Stimulated activated CD8-positive, alpha-beta memory T cell treated with anti-CD3 and anti-CD28 coated beads, Interleukin-4, amount 100 ng/mL, for 4 hours (primary cell): Measurements from ENCODE around the gene ACADS.
"Not testable (repeated sequence)": the region's sequence is repeated elsewhere in the genome, so short reads cannot be mapped to it uniquely, and the experiment has no call there.

Experiments
- DNase-seq, 2 donors: peaks; one replicate each; pipeline ENCODE4 v3.0.0-alpha.2; 2020; ENCODE audit warnings: low read depth in 2 of 2, low spot score in 1 of 2

The ACADS gene

DNA sequence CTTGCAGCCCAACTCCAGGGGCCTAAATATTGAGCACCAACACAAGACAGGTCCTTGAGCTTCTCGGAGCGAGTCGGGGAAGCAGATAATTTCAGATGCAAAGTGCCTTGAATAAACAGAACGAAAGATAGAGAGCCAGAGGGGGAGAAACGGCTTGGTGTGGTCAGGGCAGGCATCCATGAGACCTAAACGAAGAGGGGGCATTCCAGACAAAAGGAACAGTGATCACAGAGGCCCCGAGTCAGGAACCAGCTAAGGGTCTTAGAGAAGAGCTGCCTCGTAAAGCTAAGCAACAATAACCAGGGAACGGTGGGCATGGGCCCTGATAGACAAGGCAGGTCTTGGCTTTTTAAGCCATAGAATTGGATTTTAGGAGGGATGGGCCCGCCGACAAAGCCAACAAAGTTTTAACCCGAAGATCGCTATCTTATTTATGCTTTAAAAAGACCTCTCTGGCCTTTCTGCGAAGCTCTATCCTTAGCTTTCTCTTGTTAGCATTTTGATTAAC lies 421 bp upstream of the ACADS start:
- no peak for DNase-seq

DNA sequence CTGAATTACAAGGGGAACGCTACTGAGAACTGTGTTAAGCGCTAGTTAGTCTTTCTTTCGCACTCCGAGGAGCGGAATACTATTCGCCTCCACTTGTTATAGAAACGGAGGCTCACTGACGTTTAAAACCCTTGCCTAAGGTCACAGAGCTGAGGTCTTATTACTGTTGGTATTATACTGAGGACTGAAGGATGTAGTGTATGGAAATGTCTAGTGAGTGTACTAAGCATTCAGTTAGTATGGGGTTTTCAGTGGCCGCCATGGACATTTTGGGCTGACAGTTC lies 826 bp downstream of the ACADS start:
- no peak for DNase-seq

DNA sequence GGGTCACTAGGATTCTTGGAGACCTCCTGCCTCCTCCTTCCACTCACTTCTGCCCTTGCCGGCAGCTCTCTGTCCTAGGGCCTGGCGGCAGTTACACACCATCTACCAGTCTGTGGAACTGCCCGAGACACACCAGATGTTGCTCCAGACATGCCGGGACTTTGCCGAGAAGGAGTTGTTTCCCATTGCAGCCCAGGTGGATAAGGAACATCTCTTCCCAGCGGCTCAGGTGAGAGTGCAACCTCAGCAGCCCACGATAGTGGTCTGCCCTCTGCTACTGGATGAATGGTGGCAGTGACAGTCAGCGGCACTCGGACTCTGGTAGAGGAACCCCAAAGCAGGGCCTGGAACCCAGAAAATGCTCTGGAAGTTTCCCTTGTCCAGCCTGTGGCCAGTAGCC lies 1.3 kb downstream of the ACADS start:
- no peak for DNase-seq

GRCh38 chr12:120732198-120732597 lies 6.6 kb downstream of the ACADS start:
- DNase-seq, result not testable (repeated sequence)

- no peak for DNase-seq
Measured at GRCh38 chr12:120733574-120733973, 7.9 kb downstream of the ACADS start.

GRCh38 chr12:120734210-120734609 lies 8.6 kb downstream of the ACADS start:
- no peak for DNase-seq

GRCh38 chr12:120735181-120735580 lies 9.6 kb downstream of the ACADS start:
- no peak for DNase-seq

DNA sequence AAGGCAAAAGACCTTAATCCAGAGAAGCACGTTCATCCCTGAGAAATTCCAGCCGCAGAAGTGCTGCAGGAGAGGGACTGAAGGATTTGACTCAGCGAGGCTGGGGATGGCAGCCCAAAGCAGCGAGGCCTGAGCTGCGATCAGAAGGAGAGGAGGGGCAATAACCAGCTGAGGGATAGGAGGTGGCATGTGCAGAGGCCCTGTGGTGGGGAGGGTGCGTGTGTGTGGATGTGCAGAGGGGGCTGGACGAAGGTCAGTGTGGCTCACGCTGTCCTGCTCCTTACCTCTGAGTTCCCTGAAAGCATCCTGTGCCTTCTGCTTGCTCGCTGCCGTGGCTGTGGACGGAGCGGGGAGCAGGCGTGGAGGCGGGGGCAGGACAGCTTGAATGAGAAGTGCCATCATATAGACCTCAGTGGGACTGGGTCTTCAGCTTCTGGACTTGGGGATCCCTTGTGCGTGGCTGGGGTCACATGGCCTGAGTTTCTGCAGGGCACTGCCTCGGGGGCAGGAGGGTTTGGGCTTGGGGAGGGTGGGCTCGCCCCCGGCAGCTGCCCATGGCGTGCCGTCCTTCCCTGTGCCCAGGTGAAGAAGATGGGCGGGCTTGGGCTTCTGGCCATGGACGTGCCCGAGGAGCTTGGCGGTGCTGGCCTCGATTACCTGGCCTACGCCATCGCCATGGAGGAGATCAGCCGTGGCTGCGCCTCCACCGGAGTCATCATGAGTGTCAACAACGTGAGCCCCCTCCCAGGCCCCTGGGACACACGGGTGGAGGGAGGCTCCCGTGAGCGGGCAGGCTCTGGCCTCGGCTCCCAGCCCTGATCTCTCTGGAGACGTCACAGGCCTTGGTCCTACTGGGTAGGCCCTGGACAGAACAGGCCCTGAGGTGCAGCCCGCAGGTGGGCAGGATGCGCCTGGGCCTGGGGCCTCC lies 11.0 kb downstream of the ACADS start:
- DNase-seq, result no peak

GRCh38 chr12:120737557-120738251 lies 12.1 kb downstream of the ACADS start:
- DNase-seq, result no peak

DNA sequence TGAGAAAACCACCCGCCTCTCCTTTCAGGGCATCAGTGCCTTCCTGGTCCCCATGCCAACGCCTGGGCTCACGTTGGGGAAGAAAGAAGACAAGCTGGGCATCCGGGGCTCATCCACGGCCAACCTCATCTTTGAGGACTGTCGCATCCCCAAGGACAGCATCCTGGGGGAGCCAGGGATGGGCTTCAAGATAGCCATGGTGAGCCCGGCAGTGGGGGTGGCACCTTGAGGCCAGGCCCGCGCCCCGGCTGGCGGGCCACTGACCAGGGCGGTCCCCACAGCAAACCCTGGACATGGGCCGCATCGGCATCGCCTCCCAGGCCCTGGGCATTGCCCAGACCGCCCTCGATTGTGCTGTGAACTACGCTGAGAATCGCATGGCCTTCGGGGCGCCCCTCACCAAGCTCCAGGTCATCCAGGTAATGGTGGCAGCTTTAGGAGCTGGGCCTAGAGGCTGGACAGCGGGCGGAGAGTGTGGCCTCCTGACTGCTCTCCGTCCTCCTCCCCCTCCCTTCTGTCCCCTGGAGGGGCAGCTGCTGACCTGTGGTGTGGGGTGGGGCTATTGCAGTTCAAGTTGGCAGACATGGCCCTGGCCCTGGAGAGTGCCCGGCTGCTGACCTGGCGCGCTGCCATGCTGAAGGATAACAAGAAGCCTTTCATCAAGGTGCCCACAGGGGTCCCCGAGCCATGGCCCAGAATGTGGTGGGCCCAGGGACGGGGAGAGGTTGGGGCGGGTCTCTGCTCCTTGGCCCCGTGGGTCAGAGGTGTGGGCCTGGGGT lies 12.8 kb downstream of the ACADS start:
- no peak for DNase-seq

DNA sequence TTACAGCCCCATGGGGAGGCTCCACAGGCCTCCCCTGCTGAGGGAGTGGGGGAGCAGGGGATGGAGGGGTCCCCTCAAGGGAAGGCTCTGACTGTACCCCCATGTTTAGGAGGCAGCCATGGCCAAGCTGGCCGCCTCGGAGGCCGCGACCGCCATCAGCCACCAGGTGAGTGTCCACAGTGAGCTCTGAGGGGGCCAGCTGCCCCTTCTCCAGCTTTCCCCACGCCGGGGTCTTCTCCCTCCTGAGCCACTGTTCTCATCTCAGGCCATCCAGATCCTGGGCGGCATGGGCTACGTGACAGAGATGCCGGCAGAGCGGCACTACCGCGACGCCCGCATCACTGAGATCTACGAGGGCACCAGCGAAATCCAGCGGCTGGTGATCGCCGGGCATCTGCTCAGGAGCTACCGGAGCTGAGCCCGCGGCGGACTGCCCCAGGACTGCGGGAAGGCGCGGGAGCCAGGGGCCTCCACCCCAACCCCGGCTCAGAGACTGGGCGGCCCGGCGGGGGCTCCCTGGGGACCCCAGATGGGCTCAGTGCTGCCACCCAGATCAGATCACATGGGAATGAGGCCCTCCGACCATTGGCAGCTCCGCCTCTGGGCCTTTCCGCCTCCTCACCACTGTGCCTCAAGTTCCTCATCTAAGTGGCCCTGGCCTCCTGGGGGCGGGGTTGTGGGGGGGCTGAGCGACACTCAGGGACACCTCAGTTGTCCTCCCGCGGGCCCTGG lies 13.6 kb downstream of the ACADS start:
- no peak for DNase-seq

- DNase-seq, result no peak
Measured at GRCh38 chr12:120739821-120740613, 14.4 kb downstream of the ACADS start.

DNA sequence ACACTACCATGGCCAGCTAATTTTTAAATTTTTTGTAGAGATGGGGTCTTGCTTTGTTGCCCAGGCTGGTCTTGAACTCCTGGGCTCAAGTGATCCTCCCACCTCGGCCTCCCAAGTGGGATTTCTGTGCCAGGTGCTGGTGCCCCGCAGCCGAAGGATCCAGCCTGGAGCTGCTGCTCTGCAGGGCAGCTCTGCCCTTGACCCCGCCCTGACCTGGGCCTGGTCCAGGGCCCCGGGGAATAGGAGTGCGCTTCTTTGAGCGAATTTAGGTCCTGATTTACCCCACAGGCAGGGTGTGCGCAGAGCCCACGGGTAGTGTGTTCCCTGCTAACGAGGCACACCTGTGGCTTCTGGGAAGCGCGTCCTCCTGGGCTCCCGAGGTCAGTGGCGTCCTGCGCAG lies 15.2 kb downstream of the ACADS start:
- DNase-seq, result no peak

DNA sequence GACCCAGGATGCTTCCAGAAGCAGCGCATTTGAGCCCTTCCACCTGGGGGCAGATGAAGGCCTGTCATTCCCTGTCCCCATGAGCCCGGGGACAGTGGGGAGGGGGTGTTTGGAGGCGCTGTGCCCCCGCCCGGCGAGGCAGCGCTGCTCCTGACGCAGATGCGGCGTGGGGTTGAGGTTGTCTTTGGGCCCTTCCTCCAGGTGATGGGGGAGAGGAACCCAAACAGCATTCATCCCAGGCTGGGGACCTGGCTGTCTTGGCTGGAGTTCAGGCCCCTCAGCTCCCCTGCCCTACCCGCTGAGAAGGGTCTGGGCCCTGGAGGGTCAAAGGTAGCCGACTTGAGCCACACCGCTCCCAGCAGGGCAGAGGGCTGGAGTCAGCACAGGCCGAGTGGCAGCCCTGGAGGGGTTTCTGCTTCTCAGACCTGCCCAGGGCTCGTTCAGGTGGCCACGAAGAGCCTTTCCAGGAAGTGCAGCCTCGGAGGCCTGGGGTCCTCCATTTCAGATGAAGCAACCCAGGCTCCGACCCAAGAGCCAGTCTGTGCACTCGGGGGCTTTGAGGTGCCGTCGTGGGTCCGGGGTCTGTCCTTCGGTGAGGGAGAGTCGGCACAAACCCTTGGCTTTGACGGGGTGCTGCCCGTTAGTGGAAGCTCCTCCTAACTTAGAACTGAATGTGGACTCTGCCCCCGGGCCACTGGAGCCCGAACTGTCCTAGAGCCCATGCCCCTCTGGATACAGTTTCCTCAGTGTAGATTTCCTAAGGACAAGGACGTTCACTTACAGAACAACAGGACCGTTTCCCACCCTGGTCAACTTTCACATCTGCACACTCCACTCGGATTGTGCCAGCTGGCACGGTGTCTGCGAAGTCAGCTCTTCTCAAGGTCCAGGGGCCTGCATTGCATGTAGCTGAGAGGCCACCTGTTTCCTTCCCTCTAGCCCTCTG lies 16.1 kb downstream of the ACADS start:
- DNase-seq, result no peak

GRCh38 chr12:120744922-120745493 lies 19.4 kb downstream of the ACADS start:
- no peak for DNase-seq

DNA sequence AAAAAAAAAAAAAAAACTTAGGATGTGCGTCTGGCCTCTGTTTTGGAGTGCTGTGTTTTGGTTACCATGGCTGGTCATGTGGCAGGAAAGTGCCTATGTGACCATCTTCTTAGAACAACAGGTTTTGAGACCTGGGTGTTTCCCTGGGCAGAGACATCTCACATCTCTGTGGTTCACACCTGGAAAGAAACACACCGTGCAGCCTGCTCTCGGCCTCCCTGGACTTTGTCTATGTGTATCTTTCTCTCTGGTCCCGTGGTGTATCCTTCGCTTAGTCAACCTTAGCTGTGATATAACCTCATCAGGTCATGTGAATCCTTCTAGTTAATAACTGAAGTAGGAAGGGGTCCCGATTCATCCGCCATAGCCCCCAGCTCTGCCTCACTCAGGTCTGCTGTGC lies 22.6 kb downstream of the ACADS start:
- no peak for DNase-seq

- DNase-seq, result no peak
Measured at GRCh38 chr12:120749256-120749655, 23.6 kb downstream of the ACADS start.

DNA sequence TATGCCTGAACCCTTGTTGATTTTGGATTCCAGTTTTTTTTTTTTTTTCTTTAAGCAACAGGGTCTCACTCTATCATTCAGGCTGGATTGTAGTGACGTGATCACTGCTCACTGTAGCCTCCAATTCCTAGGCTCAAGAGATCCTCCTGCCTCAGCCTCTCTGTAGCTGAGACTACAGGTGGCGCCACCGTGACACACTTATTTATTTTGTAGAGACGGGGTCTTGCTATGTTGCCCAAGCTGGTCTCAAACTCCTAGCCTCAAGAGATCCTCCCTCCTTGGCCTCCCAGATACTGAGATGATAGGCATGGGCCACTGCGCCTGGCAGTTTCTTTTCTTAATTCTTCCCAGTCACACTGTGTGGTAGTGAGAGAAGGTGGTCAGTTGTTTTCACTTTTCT lies 25.2 kb downstream of the ACADS start:
- DNase-seq, result no peak

DNA sequence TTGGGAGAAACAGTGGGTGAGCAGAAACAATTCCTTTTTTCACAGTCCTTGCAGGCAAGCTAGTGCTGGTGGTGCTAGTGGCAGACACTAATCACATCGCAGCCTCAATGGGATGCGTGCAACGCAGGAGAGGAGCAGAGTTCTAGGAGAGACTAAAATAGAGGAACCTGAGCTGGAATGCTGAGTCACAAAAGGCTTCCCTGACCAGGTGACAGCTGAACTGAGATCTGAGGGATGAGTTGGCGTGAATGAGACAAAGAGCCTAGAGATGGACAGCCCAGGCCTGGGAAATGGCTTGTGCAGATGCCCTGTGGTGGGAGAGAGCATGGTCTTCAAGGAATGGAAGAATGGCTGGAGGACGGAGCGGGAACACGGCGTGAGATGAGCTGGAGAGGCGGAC lies 25.8 kb downstream of the ACADS start:
- no peak for DNase-seq
